Caco-2 (cell line): ENCODE results near the gene FOXP4. TPM values are rescaled to one million over a fixed set of nuclear protein-coding genes. Genes with fewer than 3 reads are reported as not detected.

ENCODE experiments used
- BruUV-seq: library from RNA; stranded (reverse); fragments of 400-500 nt; replicated peaks from 2 replicates; lab custom pipeline; 2021; lab: Mats Ljungman, UMichigan
- CTCF ChIA-PET: fragments of 300-600 bp; sonication (Branson Sonifier 250); formaldehyde crosslinking; loops from one replicate; lab custom pipeline; 2022; ENCODE audit warnings: antibody characterized with exemption; lab: Charles Lee
- POLR2A ChIA-PET: fragments of 300-600 bp; sonication (Branson Sonifier 250); formaldehyde crosslinking; loops from one replicate; lab custom pipeline; 2022; ENCODE audit warnings: antibody characterized with exemption; lab: Charles Lee
- DNase-seq, 2 experiments: peaks; one replicate each; pipeline versions ENCODE4 v3.0.0 to v3.0.0-alpha.2; 2020 to 2022
- H3K27me3 ChIP-seq: replicated peaks from 2 replicates; pipeline ENCODE4 v1.6.0; 2011; ENCODE audit warnings: low read length; ENCODE audit not compliant: control insufficient read depth, insufficient read depth
- H3K36me3 ChIP-seq: 2 replicates; pipeline ENCODE4 v1.5.1; 2011; ENCODE audit warnings: low read length; ENCODE audit not compliant: control insufficient read depth, insufficient read depth
- H3K4me1 ChIP-seq: fragments of 250-450 bp; sonication (Bioruptor Pico); 2 replicates; pipeline ENCODE4 v1.5.1; 2020; ENCODE audit warnings: mild to moderate bottlenecking
- H3K4me3 ChIP-seq: 2 replicates; pipeline ENCODE4 v1.5.1; 2011; ENCODE audit warnings: low read depth, mild to moderate bottlenecking, control low read depth, low read length
- H3K9me3 ChIP-seq: fragments of 250-450 bp; sonication (Bioruptor Pico); 2 replicates; pipeline ENCODE4 v1.5.1; 2020; ENCODE audit warnings: mild to moderate bottlenecking, moderate library complexity
- H3K27ac Mint-ChIP-seq: one replicate; pipeline ENCODE4 v1.8.0; 2022; ENCODE audit warnings: mixed read lengths; ENCODE audit not compliant: unreplicated experiment
- H3K27me3 Mint-ChIP-seq: one replicate; pipeline ENCODE4 v1.8.0; 2022; ENCODE audit warnings: mixed read lengths; ENCODE audit not compliant: insufficient read depth, unreplicated experiment
- H3K36me3 Mint-ChIP-seq: one replicate; pipeline ENCODE4 v1.8.0; 2022; ENCODE audit warnings: mild to moderate bottlenecking, mixed read lengths; ENCODE audit not compliant: insufficient read depth, unreplicated experiment
- H3K4me1 Mint-ChIP-seq: one replicate; pipeline ENCODE4 v1.8.0; 2022; ENCODE audit warnings: low read depth, mixed read lengths; ENCODE audit not compliant: unreplicated experiment
- H3K4me3 Mint-ChIP-seq: one replicate; pipeline ENCODE4 v1.8.0; 2022; ENCODE audit warnings: mild to moderate bottlenecking, moderate library complexity, mixed read lengths; ENCODE audit not compliant: unreplicated experiment
- H3K9me3 Mint-ChIP-seq: one replicate; pipeline ENCODE4 v1.8.0; 2022; ENCODE audit warnings: mixed read lengths; ENCODE audit not compliant: unreplicated experiment
- intact Hi-C: fragments of 100-400 bp; cut with micrococcal nuclease; formaldehyde crosslinking; loops from one replicate; pipeline ENCODE4 v1.10.0; 2022; ENCODE audit not compliant: unreplicated experiment
- total RNA-seq: library from RNA; stranded (reverse); gene quantifications from 2 replicates; pipeline ENCODE4 v1.2.3, GENCODE V29; 2022
- TF ChIP-seq, protein P1 (sequence below), 2 experiments: fragments of 200-600 bp in 1 of 2; IDR thresholded peaks; 1 replicate in 1 of 2; 2 replicates in 1 of 2; pipeline versions ENCODE4 v1.5.1 to v1.8.0; 2011 to 2022; ENCODE audit warnings: antibody characterized with exemption in 1 of 2, control low read depth in 1 of 2, inconsistent platforms in 1 of 2, low read depth in 1 of 2, low read length in 1 of 2, mild to moderate bottlenecking in 1 of 2, moderate library complexity in 1 of 2; ENCODE audit not compliant: insufficient read depth in 1 of 2, severe bottlenecking in 1 of 2, unreplicated experiment in 1 of 2

The FOXP4 gene
- total RNA-seq, 1 experiment from 2014 or later, result 117 TPM

DNA sequence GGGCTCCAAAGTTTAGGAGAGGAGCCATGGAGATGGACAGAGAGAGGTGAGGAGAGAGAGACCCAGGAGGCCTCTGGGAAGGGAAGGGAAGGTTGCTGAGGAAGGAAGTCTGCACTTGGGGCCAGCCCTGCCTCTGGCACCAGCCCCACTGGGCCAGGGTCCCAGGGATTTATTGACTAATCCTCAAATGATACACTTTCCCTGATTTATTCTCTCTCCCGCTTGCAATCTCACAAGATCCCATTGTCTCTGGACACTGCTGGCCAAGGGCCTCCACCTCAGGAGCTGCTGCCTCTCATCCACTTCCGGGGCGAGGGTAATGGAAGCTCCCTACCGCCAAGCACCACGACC, 43.6 kb upstream of the FOXP4 start:
- BruUV-seq, result no TSS peak
- H3K27me3 ChIP-seq, result no peaks in the 10 kb centered on the region
- no peaks in the 10 kb centered on the region for H3K9me3 ChIP-seq
- intact Hi-C loops, result loop anchor here (2.0 to 5.0 kb wide), 2 partner anchors 35 to 40 kb away; no protein-coding TSS in a partner anchor
- no peak overlapping the region for H3K4me3 ChIP-seq
- POLR2A ChIA-PET, result interaction anchor here (1.1 kb wide), 1 partner anchor 17 kb away, joined by 3 read pairs; no protein-coding TSS in a partner anchor
- no peaks in the 10 kb centered on the region for H3K9me3 Mint-ChIP-seq
- peaks cover 8% of the 10 kb centered on the region for H3K36me3 Mint-ChIP-seq
- H3K4me1 ChIP-seq, result peaks cover 36% of the 10 kb centered on the region
- H3K27ac Mint-ChIP-seq, result peak overlapping the region; percentile 88
- H3K4me1 Mint-ChIP-seq, result peaks cover 52% of the 10 kb centered on the region
- DNase-seq, result no peak
- CTCF ChIA-PET, result no interaction called here
- TF ChIP-seq, protein P1, sequence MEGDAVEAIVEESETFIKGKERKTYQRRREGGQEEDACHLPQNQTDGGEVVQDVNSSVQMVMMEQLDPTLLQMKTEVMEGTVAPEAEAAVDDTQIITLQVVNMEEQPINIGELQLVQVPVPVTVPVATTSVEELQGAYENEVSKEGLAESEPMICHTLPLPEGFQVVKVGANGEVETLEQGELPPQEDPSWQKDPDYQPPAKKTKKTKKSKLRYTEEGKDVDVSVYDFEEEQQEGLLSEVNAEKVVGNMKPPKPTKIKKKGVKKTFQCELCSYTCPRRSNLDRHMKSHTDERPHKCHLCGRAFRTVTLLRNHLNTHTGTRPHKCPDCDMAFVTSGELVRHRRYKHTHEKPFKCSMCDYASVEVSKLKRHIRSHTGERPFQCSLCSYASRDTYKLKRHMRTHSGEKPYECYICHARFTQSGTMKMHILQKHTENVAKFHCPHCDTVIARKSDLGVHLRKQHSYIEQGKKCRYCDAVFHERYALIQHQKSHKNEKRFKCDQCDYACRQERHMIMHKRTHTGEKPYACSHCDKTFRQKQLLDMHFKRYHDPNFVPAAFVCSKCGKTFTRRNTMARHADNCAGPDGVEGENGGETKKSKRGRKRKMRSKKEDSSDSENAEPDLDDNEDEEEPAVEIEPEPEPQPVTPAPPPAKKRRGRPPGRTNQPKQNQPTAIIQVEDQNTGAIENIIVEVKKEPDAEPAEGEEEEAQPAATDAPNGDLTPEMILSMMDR (IDR thresholded peaks at IDR 0.05; ENCODE audit: insufficient read depth in 1 of 2, low read depth in 1 of 2, low read length in 1 of 2, severe bottlenecking in 1 of 2, unreplicated experiment in 1 of 2), result no peak
- H3K27me3 Mint-ChIP-seq, result no peaks in the 10 kb centered on the region
- no peaks in the 10 kb centered on the region for H3K36me3 ChIP-seq
- H3K4me3 Mint-ChIP-seq, result peak overlapping the region; percentile 61

DNA sequence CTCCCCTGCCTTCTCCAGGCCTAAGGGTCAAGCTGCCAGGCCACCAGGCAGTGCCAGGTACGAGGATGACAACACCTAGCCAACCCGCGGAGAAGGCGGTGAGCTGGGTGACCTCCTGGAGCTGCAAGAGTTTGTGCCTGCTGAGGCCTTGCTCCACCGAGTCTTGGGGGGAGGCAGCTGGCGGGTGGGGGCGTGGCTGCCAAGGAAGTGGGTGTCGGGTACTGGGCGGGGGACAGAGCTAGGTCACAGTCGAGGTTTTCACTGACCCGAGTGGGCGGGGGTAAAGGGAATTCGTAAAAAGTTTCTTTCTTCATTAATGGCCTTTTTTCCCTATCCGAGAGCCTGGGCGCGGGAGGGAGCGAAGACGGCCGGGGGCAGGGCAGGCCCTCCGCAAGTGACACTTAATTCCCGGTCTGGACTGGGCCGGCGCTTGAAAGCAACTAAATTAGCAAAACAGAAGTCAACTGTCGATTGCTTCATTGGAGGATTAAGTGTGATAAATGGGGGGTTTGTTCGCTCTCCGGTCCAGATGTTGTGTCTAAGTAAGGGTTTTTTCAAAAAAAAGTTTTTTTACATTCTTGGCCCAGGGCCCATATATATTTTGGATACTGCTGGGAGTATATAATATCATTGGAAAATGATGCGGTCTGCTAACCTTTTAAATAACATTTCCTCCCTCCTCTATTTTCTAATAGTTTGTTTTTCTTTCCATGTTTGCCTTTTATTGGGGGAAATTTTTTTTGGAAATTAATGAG, 43.1 kb upstream of the FOXP4 start:
- no peaks in the 10 kb centered on the region for H3K36me3 ChIP-seq
- H3K27ac Mint-ChIP-seq, result peak overlapping the region; percentile 88
- no peaks in the 10 kb centered on the region for H3K27me3 ChIP-seq
- TF ChIP-seq, protein P1 (IDR thresholded peaks at IDR 0.05; ENCODE audit: insufficient read depth in 1 of 2, low read depth in 1 of 2, low read length in 1 of 2, severe bottlenecking in 1 of 2, unreplicated experiment in 1 of 2), result no peak
- TSS peak; percentile 88 for BruUV-seq
- DNase-seq, result peak in 1 of 2 experiments; percentile 36
- peak overlapping the region; percentile 33 for H3K4me3 ChIP-seq
- ChIA-PET CTCF (no interaction called here), POLR2A (interaction anchor here (1.1 kb wide), 1 partner anchor 17 kb away, joined by 3 read pairs; no protein-coding TSS in a partner anchor)
- peak overlapping the region; percentile 61 for H3K4me3 Mint-ChIP-seq
- intact Hi-C loops, result loop anchor here (2.0 to 5.0 kb wide), 2 partner anchors 34 to 40 kb away; no protein-coding TSS in a partner anchor
- peaks cover 48% of the 10 kb centered on the region for H3K4me1 Mint-ChIP-seq
- peaks cover 36% of the 10 kb centered on the region for H3K4me1 ChIP-seq
- H3K9me3 ChIP-seq, result no peaks in the 10 kb centered on the region
- no peaks in the 10 kb centered on the region for H3K27me3 Mint-ChIP-seq
- H3K9me3 Mint-ChIP-seq, result no peaks in the 10 kb centered on the region
- peaks cover 8% of the 10 kb centered on the region for H3K36me3 Mint-ChIP-seq

DNA sequence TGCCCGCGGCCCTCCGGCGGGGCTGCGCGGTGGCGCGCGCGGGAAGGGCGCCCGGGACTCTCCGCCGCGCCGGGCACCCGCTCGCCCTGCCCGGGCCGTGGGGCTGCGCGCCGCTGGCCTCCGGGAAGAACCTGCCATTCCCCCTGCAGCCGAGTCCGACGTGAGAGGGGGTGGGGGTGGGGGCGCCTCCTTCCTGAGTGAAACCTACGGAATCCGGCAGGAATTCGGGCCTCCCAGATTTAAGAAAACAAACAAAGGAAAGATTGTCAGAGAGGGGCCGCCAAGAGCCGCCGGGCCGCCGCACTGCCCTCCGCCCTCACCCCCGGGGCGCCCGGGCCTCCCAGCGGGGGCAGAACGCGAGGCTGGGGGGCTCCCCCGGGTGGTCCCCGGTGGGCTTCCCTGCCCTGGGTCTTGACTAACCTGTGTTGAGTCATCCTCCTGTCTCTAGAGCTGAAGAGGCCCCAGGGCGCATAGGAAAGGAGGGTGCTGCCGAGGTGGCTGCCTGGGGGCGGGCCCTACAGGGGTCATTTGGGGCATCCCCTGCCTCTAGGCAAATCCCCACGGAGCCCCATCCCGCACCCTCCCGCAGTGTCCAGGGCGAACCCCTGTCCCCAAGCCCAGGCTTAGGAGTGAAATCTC, 42.2 kb upstream of the FOXP4 start:
- Histone ChIP-seq H3K9me3 (no peaks in the 10 kb centered on the region), H3K36me3 (no peaks in the 10 kb centered on the region), H3K27me3 (no peaks in the 10 kb centered on the region), H3K4me1 (peaks cover 36% of the 10 kb centered on the region), H3K4me3 (peak overlapping the region; percentile 33)
- TF ChIP-seq, protein P1 (IDR thresholded peaks at IDR 0.05; ENCODE audit: insufficient read depth in 1 of 2, low read depth in 1 of 2, low read length in 1 of 2, severe bottlenecking in 1 of 2, unreplicated experiment in 1 of 2), result no peak
- Mint-ChIP-seq H3K36me3 (peaks cover 8% of the 10 kb centered on the region), H3K4me3 (peak overlapping the region; percentile 61), H3K27ac (peak overlapping the region; percentile 88), H3K27me3 (no peaks in the 10 kb centered on the region), H3K4me1 (peaks cover 44% of the 10 kb centered on the region), H3K9me3 (no peaks in the 10 kb centered on the region)
- DNase-seq, result peak; percentile 74 to 86
- POLR2A ChIA-PET, result interaction anchor here (0.5 to 1.1 kb wide), 3 partner anchors 47 to 1284 kb away, joined by 3 to 4 read pairs (median 3); no protein-coding TSS in a partner anchor
- CTCF ChIA-PET, result no interaction called here
- intact Hi-C loops, result loop anchor here (1.0 to 5.0 kb wide), 3 partner anchors 15 to 41 kb away; no protein-coding TSS in a partner anchor
- no TSS peak for BruUV-seq
